Measurements from ENCODE around the gene GASK1A. TPM values are rescaled to one million over a fixed set of nuclear protein-coding genes. Genes with fewer than 3 reads are reported as not detected.

Gene GASK1A
- total and polyA plus RNA-seq, 4 donors = 0.79 to 22.8 (median 4.6) TPM

DNA sequence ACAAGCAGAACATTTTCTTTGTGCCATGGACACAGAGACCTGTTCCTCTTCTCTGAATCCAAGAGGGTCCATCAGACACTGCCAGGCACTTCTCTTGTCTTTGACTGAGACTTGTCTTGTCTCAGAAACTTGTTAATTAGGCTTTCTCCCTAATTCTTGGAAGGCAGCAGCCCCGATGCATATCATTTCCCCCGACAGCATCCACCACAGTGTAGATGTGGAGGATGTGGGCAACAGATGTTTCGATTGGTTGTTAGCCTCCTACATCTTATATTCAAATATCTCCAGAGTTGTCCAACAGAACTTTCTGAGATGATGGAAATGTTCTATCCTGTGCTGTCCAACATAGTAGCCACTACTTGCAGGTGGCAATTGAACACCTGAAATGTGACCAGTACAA is 15.5 kb downstream of the GASK1A start:
- Histone ChIP-seq H3K4me3 (ENCODE audit: low read depth in 1 of 3, low read length in 3 of 3) (no peak overlapping the region), H3K36me3 (ENCODE audit: control insufficient read depth in 4 of 4, insufficient read depth in 3 of 4, low read depth in 1 of 4, low read length in 3 of 4) (no peaks in the 10 kb centered on the region), H3K4me1 (ENCODE audit: control insufficient read depth in 4 of 4, insufficient read depth in 4 of 4, low read length in 3 of 4) (peaks cover 5 to 37% (median 27%) of the 10 kb centered on the region in 4 donors), H3K9ac (ENCODE audit: low read depth in 1 of 2, low read length in 2 of 2) (no peak overlapping the region), H3K9me3 (ENCODE audit: control insufficient read depth in 4 of 4, low read length in 3 of 4) (no peaks in the 10 kb centered on the region), H3K27ac (ENCODE audit: low read depth in 1 of 2, low read length in 2 of 2) (no peak overlapping the region), H3K27me3 (ENCODE audit: control insufficient read depth in 4 of 4, insufficient read depth in 4 of 4, low read length in 3 of 4) (no peaks in the 10 kb centered on the region)
- no peak for TF ChIP-seq TAF1 (conservative IDR thresholded peaks at IDR 0.05)
- no peak for TF ChIP-seq GABPA (IDR thresholded peaks at IDR 0.05 in 1 of 2, conservative IDR thresholded peaks at IDR 0.05 in 1 of 2)
- TF ChIP-seq, protein P1, sequence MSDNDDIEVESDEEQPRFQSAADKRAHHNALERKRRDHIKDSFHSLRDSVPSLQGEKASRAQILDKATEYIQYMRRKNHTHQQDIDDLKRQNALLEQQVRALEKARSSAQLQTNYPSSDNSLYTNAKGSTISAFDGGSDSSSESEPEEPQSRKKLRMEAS (IDR thresholded peaks at IDR 0.05) = no peak
- TF ChIP-seq, protein P2, sequence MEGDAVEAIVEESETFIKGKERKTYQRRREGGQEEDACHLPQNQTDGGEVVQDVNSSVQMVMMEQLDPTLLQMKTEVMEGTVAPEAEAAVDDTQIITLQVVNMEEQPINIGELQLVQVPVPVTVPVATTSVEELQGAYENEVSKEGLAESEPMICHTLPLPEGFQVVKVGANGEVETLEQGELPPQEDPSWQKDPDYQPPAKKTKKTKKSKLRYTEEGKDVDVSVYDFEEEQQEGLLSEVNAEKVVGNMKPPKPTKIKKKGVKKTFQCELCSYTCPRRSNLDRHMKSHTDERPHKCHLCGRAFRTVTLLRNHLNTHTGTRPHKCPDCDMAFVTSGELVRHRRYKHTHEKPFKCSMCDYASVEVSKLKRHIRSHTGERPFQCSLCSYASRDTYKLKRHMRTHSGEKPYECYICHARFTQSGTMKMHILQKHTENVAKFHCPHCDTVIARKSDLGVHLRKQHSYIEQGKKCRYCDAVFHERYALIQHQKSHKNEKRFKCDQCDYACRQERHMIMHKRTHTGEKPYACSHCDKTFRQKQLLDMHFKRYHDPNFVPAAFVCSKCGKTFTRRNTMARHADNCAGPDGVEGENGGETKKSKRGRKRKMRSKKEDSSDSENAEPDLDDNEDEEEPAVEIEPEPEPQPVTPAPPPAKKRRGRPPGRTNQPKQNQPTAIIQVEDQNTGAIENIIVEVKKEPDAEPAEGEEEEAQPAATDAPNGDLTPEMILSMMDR (IDR thresholded peaks at IDR 0.05; ENCODE audit: low read depth, low read length, missing input control) = no peak
- TF ChIP-seq NR2F2 (IDR thresholded peaks at IDR 0.05) = no peak
- no peak for TF ChIP-seq RXRA (IDR thresholded peaks at IDR 0.05)
- no peak for TF ChIP-seq HNF4A (conservative IDR thresholded peaks at IDR 0.05)
- no peak for TF ChIP-seq RAD21 (IDR thresholded peaks at IDR 0.05)
- TF ChIP-seq, protein P3, sequence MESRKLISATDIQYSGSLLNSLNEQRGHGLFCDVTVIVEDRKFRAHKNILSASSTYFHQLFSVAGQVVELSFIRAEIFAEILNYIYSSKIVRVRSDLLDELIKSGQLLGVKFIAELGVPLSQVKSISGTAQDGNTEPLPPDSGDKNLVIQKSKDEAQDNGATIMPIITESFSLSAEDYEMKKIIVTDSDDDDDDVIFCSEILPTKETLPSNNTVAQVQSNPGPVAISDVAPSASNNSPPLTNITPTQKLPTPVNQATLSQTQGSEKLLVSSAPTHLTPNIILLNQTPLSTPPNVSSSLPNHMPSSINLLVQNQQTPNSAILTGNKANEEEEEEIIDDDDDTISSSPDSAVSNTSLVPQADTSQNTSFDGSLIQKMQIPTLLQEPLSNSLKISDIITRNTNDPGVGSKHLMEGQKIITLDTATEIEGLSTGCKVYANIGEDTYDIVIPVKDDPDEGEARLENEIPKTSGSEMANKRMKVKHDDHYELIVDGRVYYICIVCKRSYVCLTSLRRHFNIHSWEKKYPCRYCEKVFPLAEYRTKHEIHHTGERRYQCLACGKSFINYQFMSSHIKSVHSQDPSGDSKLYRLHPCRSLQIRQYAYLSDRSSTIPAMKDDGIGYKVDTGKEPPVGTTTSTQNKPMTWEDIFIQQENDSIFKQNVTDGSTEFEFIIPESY (IDR thresholded peaks at IDR 0.05) = no peak
- TF ChIP-seq EGR1 (IDR thresholded peaks at IDR 0.05; ENCODE audit: low read depth in 2 of 2) = no peak
- TF ChIP-seq, protein P4, sequence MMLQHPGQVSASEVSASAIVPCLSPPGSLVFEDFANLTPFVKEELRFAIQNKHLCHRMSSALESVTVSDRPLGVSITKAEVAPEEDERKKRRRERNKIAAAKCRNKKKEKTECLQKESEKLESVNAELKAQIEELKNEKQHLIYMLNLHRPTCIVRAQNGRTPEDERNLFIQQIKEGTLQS (IDR thresholded peaks at IDR 0.05) = no peak
- TF ChIP-seq JUND (IDR thresholded peaks at IDR 0.05) = no peak
- TF ChIP-seq FOXA2 (IDR thresholded peaks at IDR 0.05) = no peak
- TF ChIP-seq YY1 (IDR thresholded peaks at IDR 0.05) = no peak
- TF ChIP-seq, protein P5, sequence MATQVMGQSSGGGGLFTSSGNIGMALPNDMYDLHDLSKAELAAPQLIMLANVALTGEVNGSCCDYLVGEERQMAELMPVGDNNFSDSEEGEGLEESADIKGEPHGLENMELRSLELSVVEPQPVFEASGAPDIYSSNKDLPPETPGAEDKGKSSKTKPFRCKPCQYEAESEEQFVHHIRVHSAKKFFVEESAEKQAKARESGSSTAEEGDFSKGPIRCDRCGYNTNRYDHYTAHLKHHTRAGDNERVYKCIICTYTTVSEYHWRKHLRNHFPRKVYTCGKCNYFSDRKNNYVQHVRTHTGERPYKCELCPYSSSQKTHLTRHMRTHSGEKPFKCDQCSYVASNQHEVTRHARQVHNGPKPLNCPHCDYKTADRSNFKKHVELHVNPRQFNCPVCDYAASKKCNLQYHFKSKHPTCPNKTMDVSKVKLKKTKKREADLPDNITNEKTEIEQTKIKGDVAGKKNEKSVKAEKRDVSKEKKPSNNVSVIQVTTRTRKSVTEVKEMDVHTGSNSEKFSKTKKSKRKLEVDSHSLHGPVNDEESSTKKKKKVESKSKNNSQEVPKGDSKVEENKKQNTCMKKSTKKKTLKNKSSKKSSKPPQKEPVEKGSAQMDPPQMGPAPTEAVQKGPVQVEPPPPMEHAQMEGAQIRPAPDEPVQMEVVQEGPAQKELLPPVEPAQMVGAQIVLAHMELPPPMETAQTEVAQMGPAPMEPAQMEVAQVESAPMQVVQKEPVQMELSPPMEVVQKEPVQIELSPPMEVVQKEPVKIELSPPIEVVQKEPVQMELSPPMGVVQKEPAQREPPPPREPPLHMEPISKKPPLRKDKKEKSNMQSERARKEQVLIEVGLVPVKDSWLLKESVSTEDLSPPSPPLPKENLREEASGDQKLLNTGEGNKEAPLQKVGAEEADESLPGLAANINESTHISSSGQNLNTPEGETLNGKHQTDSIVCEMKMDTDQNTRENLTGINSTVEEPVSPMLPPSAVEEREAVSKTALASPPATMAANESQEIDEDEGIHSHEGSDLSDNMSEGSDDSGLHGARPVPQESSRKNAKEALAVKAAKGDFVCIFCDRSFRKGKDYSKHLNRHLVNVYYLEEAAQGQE (IDR thresholded peaks at IDR 0.05) = no peak
- no peak for TF ChIP-seq SP1 (IDR thresholded peaks at IDR 0.05)
- TF ChIP-seq HNF4G (IDR thresholded peaks at IDR 0.05) = no peak
- TF ChIP-seq FOXA1 (IDR thresholded peaks at IDR 0.05) = no peak
- no peak for DNase-seq (ENCODE audit: low spot score)
- WGBS = 92% methylated on average over 3 of the region's 3 CpGs
